GM18511 (cell line): ENCODE results near the gene ARMC8.

Source experiments
- ATAC-seq: cut with Tn5 transposase; IDR thresholded peaks from one replicate; pipeline ENCODE4 v1.9.1; 2021; ENCODE audit warnings: mild to moderate bottlenecking, moderate library complexity; ENCODE audit not compliant: unreplicated experiment

The ARMC8 gene

DNA sequence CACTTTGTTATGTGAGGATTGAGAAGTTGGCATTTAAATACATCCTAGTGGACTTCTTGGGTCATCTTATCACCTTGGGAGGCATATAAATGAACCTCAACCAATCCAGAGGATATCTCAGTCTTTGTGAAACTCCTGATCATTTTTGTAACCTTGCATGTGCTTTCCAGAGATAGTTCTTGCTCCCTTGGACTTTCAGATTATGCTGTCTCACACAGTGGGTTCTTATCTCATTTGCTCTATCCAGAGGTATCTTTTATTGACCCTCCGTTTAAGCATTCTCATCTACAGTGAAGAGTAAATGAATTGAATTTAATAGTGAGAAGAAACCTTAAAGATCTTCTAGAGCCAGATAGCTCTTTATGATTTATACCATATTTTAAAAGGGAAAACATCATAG is 10.4 kb downstream of the ARMC8 start:
- ATAC-seq = no peak

DNA sequence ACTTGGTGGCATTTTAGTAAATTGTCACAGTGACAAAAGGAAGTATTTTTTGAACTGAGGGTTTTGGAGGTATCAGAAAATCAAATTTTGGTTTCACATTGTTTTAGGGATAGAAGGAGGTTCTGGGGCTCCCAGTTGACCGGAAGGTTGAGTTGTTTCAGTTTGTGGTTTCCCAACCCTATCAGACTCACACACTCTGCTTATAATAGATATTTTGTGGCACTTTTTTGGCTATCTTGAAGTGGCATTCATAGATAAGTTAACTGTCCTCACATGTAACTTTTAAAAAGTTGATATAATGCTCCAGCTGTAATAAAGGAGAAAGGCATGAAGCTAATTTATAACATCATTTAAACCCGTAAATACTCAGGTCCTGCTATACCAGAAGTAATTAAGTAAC is 12.8 kb downstream of the ARMC8 start:
- ATAC-seq = peak; percentile 63

DNA sequence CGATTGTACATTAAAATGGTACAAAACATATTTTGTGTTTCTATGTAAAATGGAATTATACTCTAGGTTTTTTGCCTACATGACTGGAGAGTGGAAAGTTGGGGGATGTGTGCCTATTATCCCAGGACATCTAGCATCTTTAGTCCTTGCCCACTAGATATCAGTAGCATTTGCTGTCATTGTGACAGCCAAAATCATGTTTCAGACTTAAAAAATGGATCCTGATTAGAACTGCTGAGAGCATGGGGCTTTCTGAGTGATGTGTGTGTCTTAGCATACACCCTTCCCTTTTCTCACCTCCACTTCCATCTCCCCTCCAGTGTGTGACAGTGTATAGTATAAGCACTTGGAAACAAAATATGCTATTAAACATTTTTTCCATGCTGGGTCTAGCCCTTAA is 13.3 kb downstream of the ARMC8 start:
- ATAC-seq = no peak

DNA sequence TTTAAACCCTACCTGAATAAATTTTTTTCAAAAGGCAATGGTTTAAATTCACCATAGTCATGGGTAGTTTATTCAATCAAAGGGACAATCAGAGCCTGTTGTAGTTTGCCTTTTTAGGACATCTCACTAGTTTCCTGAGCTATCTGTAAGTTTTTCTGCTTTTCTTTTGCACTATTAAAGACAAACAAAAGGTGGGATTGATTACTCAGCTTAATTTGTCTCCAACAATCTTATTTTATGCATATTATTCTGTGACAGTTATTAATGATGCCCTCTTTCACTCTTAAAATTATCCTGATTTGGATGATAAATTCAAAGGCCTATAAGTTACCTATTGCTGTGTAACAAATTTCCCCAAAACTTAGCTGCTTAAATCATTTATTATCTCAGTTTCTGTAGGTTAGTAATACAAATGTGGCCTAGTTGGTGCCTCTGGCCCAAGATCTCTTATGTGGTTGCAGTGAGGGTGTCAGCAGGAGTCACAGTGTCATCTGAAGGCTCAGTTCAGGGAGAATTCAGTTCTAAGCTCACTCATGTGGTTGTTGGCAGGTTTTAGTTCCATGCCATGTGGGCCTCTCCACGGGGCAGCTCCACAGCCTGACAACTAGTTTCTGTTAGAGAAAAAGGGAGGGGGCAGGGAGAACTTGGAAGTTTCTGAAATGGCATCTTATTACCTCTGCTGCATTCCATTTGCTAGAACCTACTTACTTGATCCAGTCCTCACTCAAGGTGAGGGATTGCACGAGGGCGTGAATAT is 16.0 kb downstream of the ARMC8 start:
- no peak for ATAC-seq

DNA sequence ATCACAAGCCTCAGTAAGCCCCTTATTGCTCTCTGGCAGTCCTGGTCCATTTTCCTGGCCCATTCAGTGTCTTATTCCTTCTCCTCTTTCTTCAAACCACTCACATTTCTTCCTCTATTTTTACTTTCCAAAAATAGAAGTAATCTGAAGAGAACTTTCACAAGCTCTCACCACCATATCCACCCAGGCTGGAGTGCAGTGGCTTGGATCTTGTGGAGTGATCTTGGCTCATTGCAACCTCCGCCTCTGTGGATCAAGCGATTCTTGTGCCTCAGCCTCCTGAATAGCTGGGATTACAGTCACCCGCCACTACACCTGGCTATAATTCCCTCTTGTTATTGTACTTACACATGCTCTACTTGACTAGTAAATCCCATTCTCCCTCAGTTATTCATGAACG is 16.8 kb downstream of the ARMC8 start:
- ATAC-seq = no peak

DNA sequence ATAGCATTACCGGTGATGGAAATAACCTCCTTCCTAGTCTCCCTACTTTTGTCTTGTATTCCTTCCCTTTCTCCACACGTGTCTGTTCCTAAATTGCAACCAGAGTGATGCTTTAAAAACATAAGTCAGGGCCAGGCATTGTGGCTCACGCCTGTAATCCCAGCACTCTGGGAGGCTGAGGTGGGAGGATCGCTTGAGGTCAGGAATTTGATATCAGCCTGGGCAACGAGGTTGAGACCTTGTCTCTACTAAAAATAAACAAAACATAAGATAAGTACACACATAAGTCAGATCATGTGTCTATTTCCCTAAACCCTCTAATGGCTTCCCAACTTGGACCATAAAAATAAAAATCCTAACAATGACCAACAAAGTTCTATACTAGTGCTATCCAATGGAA is 18.4 kb downstream of the ARMC8 start:
- no peak for ATAC-seq

DNA sequence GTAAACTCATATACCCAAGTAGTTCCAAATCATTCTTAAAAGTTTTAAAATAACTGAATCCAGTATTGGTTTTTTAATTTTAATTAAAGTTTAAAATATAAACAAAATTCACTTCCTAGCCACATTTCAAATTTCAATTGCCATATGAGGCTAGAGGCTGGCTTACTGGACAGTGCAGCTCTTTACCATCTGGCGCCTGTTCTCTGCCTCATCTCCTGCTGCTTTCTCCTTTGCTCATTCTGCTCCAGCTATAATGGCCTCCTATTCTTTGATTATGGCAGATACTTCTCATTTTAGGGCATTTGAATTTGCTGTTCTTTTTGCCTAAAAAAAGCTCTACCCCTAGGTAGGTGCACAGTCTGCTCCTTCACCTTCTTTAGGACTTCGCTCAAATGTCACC is 19.1 kb downstream of the ARMC8 start:
- ATAC-seq = no peak

DNA sequence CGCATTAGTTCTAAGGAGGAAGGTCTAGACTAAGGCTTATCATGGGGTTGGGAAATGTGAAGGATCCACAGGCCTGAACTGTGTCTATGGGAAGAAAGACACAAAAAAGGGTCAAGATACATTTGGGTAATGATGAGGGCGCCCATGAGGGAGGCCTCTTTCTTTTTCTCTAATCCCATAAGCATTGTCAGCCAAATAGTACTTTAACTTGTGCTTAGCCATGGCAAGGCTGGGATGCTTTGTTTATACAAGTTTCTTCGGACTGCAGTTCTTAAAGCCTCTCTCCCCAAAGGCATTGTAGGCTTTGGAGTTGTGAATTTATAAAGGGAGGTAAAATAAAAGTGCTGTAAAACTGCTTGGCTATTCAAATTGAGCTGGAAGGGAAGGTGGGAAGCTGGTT is 23.4 kb downstream of the ARMC8 start:
- ATAC-seq = no peak

DNA sequence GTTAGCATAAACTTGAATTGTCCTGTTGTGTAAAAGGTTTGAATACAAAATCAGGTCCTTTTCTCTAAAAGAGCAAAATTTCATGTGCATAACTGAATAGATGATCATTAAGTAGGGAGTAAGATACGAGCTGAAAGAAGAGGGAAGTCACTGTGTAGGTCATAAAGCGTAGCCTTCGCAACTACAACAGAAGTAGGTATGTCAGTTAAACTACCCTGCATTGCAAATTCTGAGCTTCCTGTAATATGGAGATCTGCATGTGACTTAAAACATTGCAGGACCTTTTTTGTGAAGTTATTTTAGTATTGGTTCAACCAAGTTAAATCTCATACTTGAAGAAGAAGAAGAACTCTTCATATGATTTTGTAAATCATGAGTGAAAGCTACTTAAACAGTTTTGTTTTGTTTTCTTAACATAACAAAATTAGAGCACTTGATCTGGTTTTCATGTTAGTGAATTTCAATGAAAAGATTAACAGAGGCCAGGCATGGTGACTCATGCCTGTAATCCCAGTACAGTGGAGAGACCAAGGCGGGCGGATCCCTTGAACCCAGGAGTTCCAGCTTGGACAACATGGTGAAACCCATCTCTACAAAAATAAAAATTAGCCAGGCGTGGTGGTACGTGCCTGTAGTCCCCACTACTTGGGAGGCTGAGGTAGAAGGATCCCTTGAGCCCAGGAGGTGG is 26.4 kb downstream of the ARMC8 start:
- no peak for ATAC-seq

DNA sequence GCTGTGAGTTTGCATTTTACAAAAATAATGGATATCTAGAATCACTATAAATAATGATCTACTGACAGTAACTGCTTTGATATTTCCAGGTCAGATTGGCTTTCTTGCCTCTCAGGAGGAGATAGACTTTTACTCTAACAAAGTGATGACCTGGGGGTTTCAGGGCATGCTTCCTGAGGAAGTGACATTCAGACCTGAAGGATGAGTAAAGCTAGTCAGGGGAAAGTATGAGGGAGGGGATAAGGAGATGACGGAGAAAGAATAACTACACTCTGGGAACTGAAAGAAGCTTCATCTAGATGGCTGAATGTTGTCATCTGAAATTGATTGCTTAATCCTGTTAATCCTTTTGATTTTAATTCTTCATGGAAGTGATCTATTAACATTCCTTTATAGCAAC is 32.2 kb downstream of the ARMC8 start:
- ATAC-seq = no peak

DNA sequence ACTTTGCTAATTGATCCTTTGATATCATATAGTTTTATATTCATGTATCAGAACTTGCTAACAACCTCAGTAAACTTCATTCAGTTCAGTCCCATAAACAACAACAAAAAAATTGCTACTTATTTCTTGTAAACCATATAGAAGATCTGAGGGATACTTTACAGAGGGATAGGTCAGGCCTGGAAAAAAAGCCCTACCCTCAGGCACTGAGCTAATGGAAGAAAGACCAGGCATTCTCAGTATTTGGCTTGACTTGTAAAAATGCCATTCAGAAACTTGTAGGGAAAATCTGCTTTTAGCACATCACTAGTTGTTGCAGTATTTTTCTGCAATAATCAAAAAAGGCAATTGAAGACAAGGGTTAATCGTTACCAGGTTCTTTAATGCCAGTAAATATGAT is 33.1 kb downstream of the ARMC8 start:
- ATAC-seq = no peak

DNA sequence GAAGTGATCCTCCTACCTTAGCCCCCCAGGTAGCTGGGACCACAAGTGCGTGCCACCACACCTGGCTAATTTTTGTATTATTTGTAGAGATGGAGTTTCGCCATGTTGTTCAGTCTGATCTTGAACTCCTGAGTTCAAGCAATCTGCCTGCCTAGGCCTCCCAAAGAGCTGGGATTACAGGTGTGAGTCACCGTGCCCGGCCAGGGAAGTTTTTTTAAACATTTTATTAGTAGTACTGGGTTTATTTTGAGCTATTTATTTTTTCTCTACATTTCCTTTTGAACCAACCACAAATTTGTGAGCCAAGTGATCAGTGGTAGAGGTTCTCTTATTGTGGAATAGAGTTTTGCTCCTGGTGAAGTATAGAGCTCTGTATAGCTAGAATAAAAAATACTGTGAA is 33.7 kb downstream of the ARMC8 start:
- ATAC-seq = no peak

DNA sequence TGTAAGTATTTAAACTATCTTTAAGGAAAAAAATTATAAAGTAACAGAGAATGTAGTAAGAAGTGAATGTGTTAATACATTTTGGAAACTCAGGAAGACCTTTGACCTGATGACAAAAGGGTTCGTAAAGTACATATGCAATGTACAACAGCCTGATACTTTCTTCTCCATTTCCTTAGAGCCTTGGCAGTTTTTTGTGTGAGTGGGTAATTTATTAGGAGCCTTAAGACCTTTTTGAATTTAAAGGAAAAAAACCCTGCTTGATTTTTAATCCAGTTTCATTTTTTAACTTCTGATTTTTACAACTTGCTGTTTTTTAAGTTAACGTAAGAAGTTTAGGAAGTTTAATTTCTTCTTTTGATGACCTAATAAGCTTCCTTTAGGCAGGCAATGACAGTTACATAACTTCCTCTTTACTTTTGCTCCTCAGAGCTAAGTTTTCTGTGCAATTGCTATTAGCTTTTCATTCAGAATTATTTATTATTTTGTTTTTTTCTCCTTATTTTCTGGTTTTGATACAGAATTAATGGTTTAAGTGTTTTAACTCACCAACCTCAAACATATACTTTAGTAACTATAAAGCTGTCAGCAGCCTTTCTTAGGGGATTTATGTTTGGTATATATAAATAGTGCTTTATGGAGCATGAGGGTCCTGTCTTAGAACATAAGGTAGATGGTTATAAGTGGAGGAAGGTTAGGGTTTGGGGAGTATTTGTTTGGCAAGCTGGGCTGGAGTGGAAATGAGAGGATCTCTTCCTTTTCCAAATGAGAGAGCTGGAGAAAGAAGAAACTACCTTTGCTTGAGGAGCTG is 35.2 kb downstream of the ARMC8 start:
- no peak for ATAC-seq

DNA sequence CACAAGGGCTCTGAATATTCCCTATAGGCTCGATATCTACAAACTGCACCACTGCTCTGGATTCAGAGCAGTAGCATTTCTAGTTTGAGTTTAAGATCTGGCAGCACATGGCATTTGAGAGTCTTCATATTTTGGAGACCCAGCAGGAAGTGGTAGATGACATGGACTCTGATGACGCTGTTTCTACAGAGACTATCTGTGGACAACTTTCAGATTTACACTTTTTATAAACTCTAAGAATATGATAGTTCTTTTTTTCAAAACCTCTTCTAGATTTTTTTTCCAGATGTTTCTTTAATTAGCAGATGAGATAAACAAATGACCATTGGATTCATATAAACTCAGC is 35.8 kb downstream of the ARMC8 start:
- no peak for ATAC-seq

DNA sequence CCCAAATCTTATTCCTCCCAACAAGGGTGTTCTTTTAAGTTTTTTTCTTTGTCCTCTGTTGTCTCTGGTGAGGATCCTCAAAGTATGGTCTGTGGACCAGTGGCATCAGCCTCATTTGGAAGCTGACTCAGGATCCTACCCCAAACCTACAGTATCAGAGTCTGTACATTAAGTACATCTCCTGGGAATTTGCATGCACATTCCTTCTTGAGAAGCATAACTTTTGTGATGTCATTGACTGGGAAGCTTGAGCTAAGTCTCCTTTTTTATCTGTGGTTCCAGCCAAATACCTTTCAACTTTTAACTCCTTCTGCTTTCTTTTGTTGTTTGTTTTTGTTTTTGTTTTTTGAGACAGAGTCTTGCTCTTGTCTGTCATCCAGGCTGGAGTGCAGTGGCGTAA is 40.5 kb downstream of the ARMC8 start:
- no peak for ATAC-seq

DNA sequence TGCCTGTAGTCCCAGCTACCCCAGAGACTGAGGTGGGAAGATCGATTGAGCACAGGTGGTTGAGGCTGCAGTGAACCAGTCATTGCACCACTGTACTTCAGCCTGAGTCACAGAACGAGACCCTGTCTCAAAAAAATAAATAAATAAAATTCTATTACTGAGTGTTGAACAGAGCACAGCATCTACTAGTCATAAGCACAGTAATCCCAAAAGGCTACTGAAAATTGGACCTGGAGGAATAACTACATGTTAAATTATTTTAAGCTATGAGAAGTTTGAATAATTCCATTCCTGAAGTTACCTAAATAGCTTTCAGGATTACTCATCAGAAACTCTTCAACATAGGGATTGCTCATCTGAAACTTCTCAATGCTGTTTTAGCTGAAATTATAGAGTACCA is 43.4 kb downstream of the ARMC8 start:
- ATAC-seq = no peak

DNA sequence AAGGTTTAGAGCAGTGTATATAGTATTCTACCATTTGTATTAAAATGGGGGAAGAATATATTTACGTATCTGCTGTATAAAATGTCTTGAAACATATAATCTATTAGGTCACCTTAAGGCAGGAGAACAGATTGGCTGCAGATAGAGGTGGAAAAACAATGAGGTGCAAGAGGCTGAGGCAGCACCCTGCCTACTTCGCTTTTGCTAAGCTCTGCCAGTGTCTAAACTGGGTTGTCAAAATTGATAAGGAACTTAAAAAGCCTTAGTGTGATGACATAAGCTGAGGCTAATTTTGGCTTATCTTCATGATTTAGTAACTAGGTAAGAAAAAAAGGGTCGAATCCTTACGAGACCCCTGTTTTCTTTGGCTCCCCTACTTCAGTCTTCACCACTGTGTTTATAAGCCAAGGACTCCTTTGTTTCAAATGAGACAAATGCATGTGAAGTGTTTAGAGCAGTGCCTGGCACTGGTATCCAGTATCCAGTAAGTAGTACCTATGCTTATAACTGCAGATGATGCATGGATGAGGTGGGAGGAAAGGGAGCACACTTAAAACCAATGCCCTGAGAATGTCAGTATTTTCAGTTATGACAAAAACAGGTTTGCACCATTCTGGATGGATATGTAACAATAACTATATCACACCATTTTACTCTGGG is 45.7 kb downstream of the ARMC8 start:
- ATAC-seq = no peak

DNA sequence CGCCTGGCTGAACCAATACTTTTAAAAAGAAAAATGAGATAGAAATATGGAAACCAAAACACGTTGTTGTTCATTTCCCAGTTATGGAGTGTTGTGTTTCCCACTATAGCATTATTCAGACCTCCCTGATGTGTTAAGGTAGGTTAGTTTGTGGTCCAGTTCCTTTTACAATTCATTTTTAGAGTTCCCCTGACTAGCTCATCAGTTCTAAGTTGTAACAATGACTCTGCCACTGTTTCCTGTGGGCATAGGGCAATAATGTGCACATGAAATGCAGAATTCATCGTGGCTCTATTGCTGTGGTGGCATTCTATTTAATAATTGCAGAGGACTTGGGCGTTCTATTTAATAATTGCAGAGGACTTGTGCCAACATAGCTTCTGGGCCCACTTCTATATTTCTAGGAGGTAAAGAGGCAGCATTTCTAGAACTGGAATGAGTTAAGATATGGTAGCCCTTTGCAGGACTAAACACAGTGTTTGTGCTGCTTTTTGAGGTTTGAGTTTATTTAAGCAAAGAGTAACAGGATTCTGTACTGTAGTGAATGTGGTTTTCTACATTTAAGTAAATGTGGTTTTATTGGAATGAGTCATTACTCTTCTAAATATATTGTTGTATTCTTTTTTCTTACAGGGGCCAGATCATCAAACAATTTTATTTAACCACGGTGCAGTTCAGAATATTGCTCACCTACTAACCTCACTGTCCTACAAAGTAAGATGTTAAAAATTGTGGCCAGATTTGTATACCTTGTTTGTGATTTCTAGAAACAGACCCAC is 47.5 kb downstream of the ARMC8 start:
- ATAC-seq = no peak

DNA sequence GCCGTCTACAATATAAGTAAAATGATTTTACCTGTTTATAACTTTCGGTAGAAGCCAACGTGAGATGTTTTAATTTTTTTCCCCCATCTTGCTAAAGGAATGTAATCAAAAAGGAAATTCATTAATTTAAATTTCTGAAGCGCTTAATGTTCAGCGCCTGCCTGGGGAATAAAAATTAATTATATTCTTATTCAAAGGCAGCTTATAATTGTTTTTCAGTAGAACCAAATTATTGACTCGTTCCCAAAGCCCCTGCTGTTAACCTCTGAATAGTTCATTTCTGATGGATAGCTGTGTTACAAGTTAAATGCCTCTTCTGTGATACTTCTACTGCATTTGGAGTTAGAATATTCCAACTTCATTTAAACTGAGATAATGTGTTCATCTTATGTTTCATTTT is 51.6 kb downstream of the ARMC8 start:
- ATAC-seq = no peak

DNA sequence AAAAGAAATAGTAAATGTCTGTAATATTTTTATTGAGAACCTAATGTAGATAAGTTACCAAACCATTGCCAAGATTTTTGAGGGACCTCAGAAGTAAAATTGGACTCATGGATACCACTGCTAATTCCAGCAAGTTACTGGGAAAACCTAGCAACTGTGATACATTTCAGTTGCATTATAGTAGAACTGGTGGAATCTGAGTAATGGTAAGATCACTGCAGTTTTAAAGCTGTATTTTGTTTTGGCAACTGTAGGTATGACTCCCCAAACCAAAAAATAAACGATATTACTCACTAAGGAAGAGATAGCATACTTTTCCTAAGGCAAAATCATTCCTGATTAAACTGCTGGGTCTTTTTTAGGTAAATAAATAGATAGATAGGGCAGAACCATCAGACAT is 54.0 kb downstream of the ARMC8 start:
- no peak for ATAC-seq

DNA sequence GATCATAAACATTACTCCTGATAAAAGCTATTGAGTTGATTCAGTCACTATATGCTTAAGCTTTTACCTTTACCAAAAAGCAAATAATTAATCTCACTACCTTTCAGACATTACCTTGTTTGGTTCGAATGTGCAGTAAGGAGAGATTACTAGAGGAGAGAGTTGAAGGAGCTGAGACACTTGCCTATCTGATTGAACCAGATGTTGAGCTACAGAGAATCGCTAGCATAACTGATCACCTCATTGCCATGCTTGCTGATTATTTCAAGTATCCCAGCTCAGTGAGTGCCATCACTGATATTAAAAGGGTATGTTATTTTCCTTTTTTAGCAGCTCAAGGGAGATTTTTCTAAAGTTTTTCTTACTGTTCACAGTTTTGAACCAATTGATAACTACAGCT is 54.6 kb downstream of the ARMC8 start:
- ATAC-seq = no peak
